HK-2 (cell line): ENCODE data around the gene CAMK2B.

Source experiments
- DNase-seq: peaks from one replicate; pipeline ENCODE4 v3.0.0-alpha.2; 2018; ENCODE audit not compliant: unreplicated experiment

CAMK2B gene

GRCh38 chr7:44232396-44232795, 93.0 kb downstream of the CAMK2B start:
- no peak for DNase-seq

GRCh38 chr7:44231088-44231487, 94.3 kb downstream of the CAMK2B start:
- DNase-seq: no peak

- no peak for DNase-seq
These were observed 95.1 kb downstream of the CAMK2B start for GRCh38 chr7:44230286-44230685.

GRCh38 chr7:44229546-44230105, 95.8 kb downstream of the CAMK2B start:
- DNase-seq: no peak

GRCh38 chr7:44228571-44229350, 96.6 kb downstream of the CAMK2B start:
- DNase-seq: no peak

GRCh38 chr7:44227911-44228310, 97.5 kb downstream of the CAMK2B start:
- no peak for DNase-seq

GRCh38 chr7:44226396-44226753, 99.0 kb downstream of the CAMK2B start:
- no peak for DNase-seq

GRCh38 chr7:44225566-44226395, 99.6 kb downstream of the CAMK2B start:
- DNase-seq: no peak

- no peak for DNase-seq
These were observed 100.3 kb downstream of the CAMK2B start for GRCh38 chr7:44224974-44225565.

- no peak for DNase-seq
These were observed 101.1 kb downstream of the CAMK2B start for GRCh38 chr7:44224080-44224973.

GRCh38 chr7:44223362-44224079, 101.9 kb downstream of the CAMK2B start:
- DNase-seq: no peak

GRCh38 chr7:44222776-44223261, 102.6 kb downstream of the CAMK2B start:
- DNase-seq: no peak

- no peak for DNase-seq
These were observed 103.3 kb downstream of the CAMK2B start for GRCh38 chr7:44222074-44222473.

GRCh38 chr7:44221231-44221791, 104.1 kb downstream of the CAMK2B start:
- no peak for DNase-seq

GRCh38 chr7:44220358-44221112, 104.9 kb downstream of the CAMK2B start:
- DNase-seq: no peak

- DNase-seq: no peak
These were observed 105.4 kb downstream of the CAMK2B start for GRCh38 chr7:44220046-44220357.

- no peak for DNase-seq
These were observed 105.9 kb downstream of the CAMK2B start for GRCh38 chr7:44219371-44220045.

- no peak for DNase-seq
These were observed 106.8 kb downstream of the CAMK2B start for GRCh38 chr7:44218418-44219201.
